Measurements from ENCODE around the gene ALG11.

ALG11 gene

GRCh38 chr13:52011632-52012511, at the start of gene ALG11:
ALG11 (plus strand) TSS chr13:52012398; CDS start chr13:52012419, 21 bp downstream.
- TF ChIP-seq CTCF (IDR thresholded peaks at IDR 0.05; ENCODE audit: control extremely low read depth, extremely low read depth, low read depth, missing control alignments), result no peak
- peak; percentile 98 for DNase-seq (ENCODE audit: extremely low spot score)
- POLR2A ChIA-PET, result no interaction called here
- CTCF ChIA-PET, result interaction anchor here (1.1 to 1.9 kb wide), 4 partner anchors 10 to 439 kb away, joined by 5 to 16 read pairs (median 6); partner anchors contain the start of gene VPS36

GRCh38 chr13:51966186-51966585, 46.0 kb upstream of the ALG11 start:
- CTCF ChIA-PET, result interaction anchor here (0.8 to 1.7 kb wide), 2 partner anchors 27 to 38 kb away, joined by 3 read pairs; no protein-coding TSS in a partner anchor
- TF ChIP-seq CTCF (IDR thresholded peaks at IDR 0.05; ENCODE audit: control extremely low read depth, extremely low read depth, low read depth, missing control alignments), result no peak
- DNase-seq (ENCODE audit: extremely low spot score), result no peak
- POLR2A ChIA-PET, result no interaction called here

- no peak for DNase-seq (ENCODE audit: extremely low spot score)
- ChIA-PET POLR2A (no interaction called here), CTCF (interaction anchor here (0.8 to 1.9 kb wide), 3 partner anchors 9 to 34 kb away, joined by 3 to 6 read pairs (median 4); no protein-coding TSS in a partner anchor)
- no peak for TF ChIP-seq CTCF (IDR thresholded peaks at IDR 0.05; ENCODE audit: control extremely low read depth, extremely low read depth, low read depth, missing control alignments)
Measured at GRCh38 chr13:51967482-51968446, 44.4 kb upstream of the ALG11 start.

- no peak for DNase-seq (ENCODE audit: extremely low spot score)
- CTCF ChIA-PET, result interaction anchor here (1.1 kb wide), 1 partner anchor 158 kb away, joined by 3 read pairs; no protein-coding TSS in a partner anchor
- TF ChIP-seq CTCF (IDR thresholded peaks at IDR 0.05; ENCODE audit: control extremely low read depth, extremely low read depth, low read depth, missing control alignments), result no peak
- POLR2A ChIA-PET, result no interaction called here
Measured at GRCh38 chr13:51970349-51970748, 41.8 kb upstream of the ALG11 start.

- CTCF ChIA-PET, result interaction anchor here (0.8 kb wide), 1 partner anchor 29 kb away, joined by 3 read pairs; no protein-coding TSS in a partner anchor
- TF ChIP-seq CTCF (IDR thresholded peaks at IDR 0.05; ENCODE audit: control extremely low read depth, extremely low read depth, low read depth, missing control alignments), result no peak
- no peak for DNase-seq (ENCODE audit: extremely low spot score)
- POLR2A ChIA-PET, result no interaction called here
Measured at GRCh38 chr13:51971520-51972426, 40.4 kb upstream of the ALG11 start.

Measured in GM10248 (cell line).